C4-2B (cell line): ENCODE results near the gene WWOX.

Experiments used
- H3K27ac ChIP-seq: fragments of 450-650 bp; 2 replicates; pipeline ENCODE4 v1.5.1; 2017
- CTCF ChIP-seq: fragments of 450-650 bp; conservative IDR thresholded peaks from 2 replicates; pipeline ENCODE4 v1.5.1; 2017; ENCODE audit warnings: mild to moderate bottlenecking
- ZFX ChIP-seq: fragments of 450-650 bp; IDR thresholded peaks from 2 replicates; pipeline ENCODE4 v1.6.1; 2017

WWOX gene

DNA sequence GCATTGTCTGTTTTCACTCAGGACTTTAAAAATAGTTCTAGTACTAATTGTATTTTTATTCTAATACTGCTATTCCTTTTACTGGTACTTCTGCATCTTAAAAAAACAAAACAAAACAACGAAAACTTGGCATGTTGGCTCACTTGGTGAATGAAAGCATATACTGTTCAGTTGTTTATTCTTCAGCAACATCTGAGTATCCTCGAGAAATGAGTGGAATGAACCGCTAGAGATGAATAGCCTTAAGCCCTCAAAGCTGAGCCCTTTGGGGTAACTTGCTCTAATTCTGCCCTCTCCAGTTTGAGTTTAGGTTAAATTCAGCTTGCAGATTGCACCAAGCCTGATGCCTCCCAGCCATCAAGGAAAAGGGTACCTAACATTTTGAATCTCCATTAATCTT is 126.5 kb downstream of the WWOX start:
- TF ChIP-seq CTCF (no peak), ZFX (no peak)
- H3K27ac ChIP-seq, result no peak overlapping the region

DNA sequence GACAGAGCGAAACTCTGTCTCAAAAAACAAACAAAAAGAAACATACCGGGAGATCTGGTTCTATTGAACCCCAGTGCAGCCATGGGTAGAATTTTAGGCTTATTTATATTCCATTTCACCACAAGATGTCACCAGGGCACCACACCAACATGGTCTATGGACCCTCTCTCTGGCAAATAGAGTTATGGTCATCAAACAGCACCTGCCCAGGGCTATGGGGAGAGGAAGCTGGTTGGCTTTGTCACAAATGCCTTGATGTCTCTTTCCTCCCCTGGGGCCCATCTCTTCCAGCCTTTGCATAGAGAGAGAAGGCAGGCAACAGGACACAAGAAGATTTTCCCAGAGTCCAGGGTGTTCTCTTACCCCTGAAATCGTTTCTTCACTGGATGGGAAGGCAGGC is 128.4 kb downstream of the WWOX start:
- TF ChIP-seq CTCF (peak; percentile 56), ZFX (no peak)
- H3K27ac ChIP-seq, result no peak overlapping the region

- TF ChIP-seq ZFX (no peak), CTCF (no peak)
- H3K27ac ChIP-seq, result no peak overlapping the region
Measured at GRCh38 chr16:78228704-78229103, 129.2 kb downstream of the WWOX start.

GRCh38 chr16:78230832-78231231 is 131.4 kb downstream of the WWOX start:
- TF ChIP-seq CTCF, result no peak
- TF ChIP-seq ZFX, result no peak
- no peak overlapping the region for H3K27ac ChIP-seq

- TF ChIP-seq CTCF (peak; percentile 93), ZFX (no peak)
- peak overlapping the region; percentile 50; the same call in 1 of the 2 replicates for H3K27ac ChIP-seq
Measured at GRCh38 chr16:78235168-78235800, 135.8 kb downstream of the WWOX start.

DNA sequence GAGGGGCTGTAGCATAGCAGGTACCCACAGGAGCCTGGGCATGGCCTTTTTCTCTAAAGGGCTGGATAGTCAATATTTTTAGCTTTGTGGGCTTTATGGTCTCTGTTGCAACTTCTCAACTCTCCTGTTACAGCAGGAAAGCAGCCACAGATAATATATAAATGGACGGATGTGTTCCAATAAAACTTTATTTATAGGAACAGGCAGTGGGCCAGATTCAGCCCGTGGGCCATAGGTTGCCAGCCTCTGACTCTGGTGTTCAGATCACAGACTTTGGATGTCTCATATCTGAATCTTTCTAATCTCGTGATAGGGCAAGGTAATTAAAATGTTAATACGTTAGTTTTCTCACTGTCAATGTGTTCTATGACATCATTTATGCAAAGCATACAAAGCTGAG is 136.4 kb downstream of the WWOX start:
- TF ChIP-seq CTCF (no peak), ZFX (no peak)
- H3K27ac ChIP-seq, result peak overlapping the region; percentile 50; the same call in 1 of the 2 replicates

GRCh38 chr16:78237841-78238240 is 138.4 kb downstream of the WWOX start:
- TF ChIP-seq CTCF (no peak), ZFX (no peak)
- no peak overlapping the region for H3K27ac ChIP-seq
